Measurements from ENCODE around the gene PRAMEF18. TPM values are rescaled to one million over a fixed set of nuclear protein-coding genes. Genes with fewer than 3 reads are reported as not detected.
"Not testable (repeated sequence)": the region's sequence is repeated elsewhere in the genome, so short reads cannot be mapped to it uniquely, and the experiment has no call there.

PRAMEF18 gene
- total and polyA plus RNA-seq, 2 donors (not counting 1 experiment from before 2014, with no cell fraction given) = not detected

- H4K20me1 ChIP-seq (ENCODE audit: control insufficient read depth, extremely low read depth, insufficient read depth, low read length); H3K9me3 ChIP-seq (ENCODE audit: control insufficient read depth, insufficient read depth, low read depth, low read length); H3K4me3 ChIP-seq (replicated peaks in 1 of 4; ENCODE audit: control extremely low read depth in 1 of 4, insufficient read depth in 1 of 4, low read depth in 3 of 4, low read length in 4 of 4); H3K79me2 ChIP-seq (ENCODE audit: control insufficient read depth, insufficient read depth, low read length); H3K4me1 ChIP-seq (ENCODE audit: control insufficient read depth, extremely low read depth, insufficient read depth, low read length); H3K36me3 ChIP-seq (ENCODE audit: control insufficient read depth, insufficient read depth, low read length); H3K9ac ChIP-seq (ENCODE audit: insufficient read depth, low read length); H3K27me3 ChIP-seq (ENCODE audit: control insufficient read depth, insufficient read depth, low read length); DNase-seq (ENCODE audit: low read depth in 2 of 2); H3K4me2 ChIP-seq (ENCODE audit: extremely low read depth, insufficient read depth, low read length); H3K27ac ChIP-seq (ENCODE audit: insufficient read depth, low read length); H2AFZ ChIP-seq (ENCODE audit: low read length): not testable (repeated sequence)
Observed at GRCh38 chr1:13219203-13219602, 6.8 kb downstream of the PRAMEF18 start.

- not testable (repeated sequence) for H3K27ac ChIP-seq (ENCODE audit: insufficient read depth, low read length); H3K4me2 ChIP-seq (ENCODE audit: extremely low read depth, insufficient read depth, low read length); H2AFZ ChIP-seq (ENCODE audit: low read length); H4K20me1 ChIP-seq (ENCODE audit: control insufficient read depth, extremely low read depth, insufficient read depth, low read length); H3K79me2 ChIP-seq (ENCODE audit: control insufficient read depth, insufficient read depth, low read length); H3K4me1 ChIP-seq (ENCODE audit: control insufficient read depth, extremely low read depth, insufficient read depth, low read length); H3K9ac ChIP-seq (ENCODE audit: insufficient read depth, low read length); H3K4me3 ChIP-seq (replicated peaks in 1 of 4; ENCODE audit: control extremely low read depth in 1 of 4, insufficient read depth in 1 of 4, low read depth in 3 of 4, low read length in 4 of 4); H3K9me3 ChIP-seq (ENCODE audit: control insufficient read depth, insufficient read depth, low read depth, low read length); DNase-seq (ENCODE audit: low read depth in 2 of 2); H3K27me3 ChIP-seq (ENCODE audit: control insufficient read depth, insufficient read depth, low read length); H3K36me3 ChIP-seq (ENCODE audit: control insufficient read depth, insufficient read depth, low read length)
Observed at GRCh38 chr1:13216619-13217018, 9.3 kb downstream of the PRAMEF18 start.

- not testable (repeated sequence) for H3K79me2 ChIP-seq (ENCODE audit: control insufficient read depth, insufficient read depth, low read length); H3K4me3 ChIP-seq (replicated peaks in 1 of 4; ENCODE audit: control extremely low read depth in 1 of 4, insufficient read depth in 1 of 4, low read depth in 3 of 4, low read length in 4 of 4); H3K4me2 ChIP-seq (ENCODE audit: extremely low read depth, insufficient read depth, low read length); H3K4me1 ChIP-seq (ENCODE audit: control insufficient read depth, extremely low read depth, insufficient read depth, low read length); H3K27me3 ChIP-seq (ENCODE audit: control insufficient read depth, insufficient read depth, low read length); DNase-seq (ENCODE audit: low read depth in 2 of 2); H3K36me3 ChIP-seq (ENCODE audit: control insufficient read depth, insufficient read depth, low read length); H3K9ac ChIP-seq (ENCODE audit: insufficient read depth, low read length); H3K9me3 ChIP-seq (ENCODE audit: control insufficient read depth, insufficient read depth, low read depth, low read length); H2AFZ ChIP-seq (ENCODE audit: low read length); H3K27ac ChIP-seq (ENCODE audit: insufficient read depth, low read length); H4K20me1 ChIP-seq (ENCODE audit: control insufficient read depth, extremely low read depth, insufficient read depth, low read length)
Observed at GRCh38 chr1:13208712-13209111, 17.2 kb downstream of the PRAMEF18 start.

- H2AFZ ChIP-seq (ENCODE audit: low read length); H3K36me3 ChIP-seq (ENCODE audit: control insufficient read depth, insufficient read depth, low read length); H3K4me2 ChIP-seq (ENCODE audit: extremely low read depth, insufficient read depth, low read length); H3K79me2 ChIP-seq (ENCODE audit: control insufficient read depth, insufficient read depth, low read length); H3K9me3 ChIP-seq (ENCODE audit: control insufficient read depth, insufficient read depth, low read depth, low read length); H3K27me3 ChIP-seq (ENCODE audit: control insufficient read depth, insufficient read depth, low read length); H3K4me1 ChIP-seq (ENCODE audit: control insufficient read depth, extremely low read depth, insufficient read depth, low read length); DNase-seq (ENCODE audit: low read depth in 2 of 2); H4K20me1 ChIP-seq (ENCODE audit: control insufficient read depth, extremely low read depth, insufficient read depth, low read length); H3K9ac ChIP-seq (ENCODE audit: insufficient read depth, low read length); H3K27ac ChIP-seq (ENCODE audit: insufficient read depth, low read length); H3K4me3 ChIP-seq (replicated peaks in 1 of 4; ENCODE audit: control extremely low read depth in 1 of 4, insufficient read depth in 1 of 4, low read depth in 3 of 4, low read length in 4 of 4): not testable (repeated sequence)
Observed at GRCh38 chr1:13201309-13201708, 24.6 kb downstream of the PRAMEF18 start, which contains the start of gene PRAMEF13. PRAMEF13 (minus strand) TSS chr1:13201409; CDS start chr1:13199589, 1,820 bp downstream.

Other genes starting within 250 kb of the PRAMEF18 start
- gene PRAMEF27, start 169.6 kb downstream of the PRAMEF18 start, total RNA-seq = not detected in 2 replicates
- not detected in 2 replicates for gene PRAMEF27, start 169.6 kb downstream of the PRAMEF18 start, polyA plus RNA-seq
- gene HNRNPCL3, start 165.4 kb downstream of the PRAMEF18 start, total RNA-seq = not detected in 2 replicates
- not detected in 2 replicates for gene HNRNPCL3, start 165.4 kb downstream of the PRAMEF18 start, polyA plus RNA-seq
- not detected in 2 replicates for gene PRAMEF25, start 155.4 kb downstream of the PRAMEF18 start, total RNA-seq
- not detected in 2 replicates for gene PRAMEF25, start 155.4 kb downstream of the PRAMEF18 start, polyA plus RNA-seq
- gene HNRNPCL2, start 109.3 kb downstream of the PRAMEF18 start, total RNA-seq = not detected in 2 replicates
- gene HNRNPCL2, start 109.3 kb downstream of the PRAMEF18 start, polyA plus RNA-seq = not detected in 2 replicates
- gene PRAMEF26, start 70.1 kb downstream of the PRAMEF18 start, total RNA-seq = not detected in 2 replicates
- not detected in 2 replicates for gene PRAMEF26, start 70.1 kb downstream of the PRAMEF18 start, polyA plus RNA-seq
- gene HNRNPCL4, start 60.5 kb downstream of the PRAMEF18 start, total RNA-seq = not detected in 2 replicates
- gene HNRNPCL4, start 60.5 kb downstream of the PRAMEF18 start, polyA plus RNA-seq = not detected in 2 replicates
- gene PRAMEF9, start 54.3 kb downstream of the PRAMEF18 start, total RNA-seq = not detected in 2 replicates
- gene PRAMEF9, start 54.3 kb downstream of the PRAMEF18 start, polyA plus RNA-seq = not detected in 2 replicates
- gene PRAMEF13, start 24.7 kb downstream of the PRAMEF18 start, total RNA-seq = not detected in 2 replicates
- not detected in 2 replicates for gene PRAMEF13, start 24.7 kb downstream of the PRAMEF18 start, polyA plus RNA-seq
- not detected in 2 replicates for gene PRAMEF5, start 28.0 kb upstream of the PRAMEF18 start, total RNA-seq
- not detected in 2 replicates for gene PRAMEF5, start 28.0 kb upstream of the PRAMEF18 start, polyA plus RNA-seq
- gene PRAMEF8, start 59.0 kb upstream of the PRAMEF18 start, total RNA-seq = not detected in 2 replicates
- not detected in 2 replicates for gene PRAMEF8, start 59.0 kb upstream of the PRAMEF18 start, polyA plus RNA-seq
- gene PRAMEF33, start 77.4 kb upstream of the PRAMEF18 start, total RNA-seq = not detected in 2 replicates
- gene PRAMEF33, start 77.4 kb upstream of the PRAMEF18 start, polyA plus RNA-seq = not detected in 2 replicates
- not detected in 2 replicates for gene PRAMEF15, start 89.4 kb upstream of the PRAMEF18 start, total RNA-seq
- gene PRAMEF15, start 89.4 kb upstream of the PRAMEF18 start, polyA plus RNA-seq = not detected in 2 replicates
- gene PRAMEF14, start 121.0 kb upstream of the PRAMEF18 start, total RNA-seq = not detected in 2 replicates
- gene PRAMEF14, start 121.0 kb upstream of the PRAMEF18 start, polyA plus RNA-seq = not detected in 2 replicates
- gene PRAMEF19, start 145.8 kb upstream of the PRAMEF18 start, total RNA-seq = not detected in 2 replicates
- not detected in 2 replicates for gene PRAMEF19, start 145.8 kb upstream of the PRAMEF18 start, polyA plus RNA-seq
- gene PRAMEF17, start 163.5 kb upstream of the PRAMEF18 start, total RNA-seq = not detected in 2 replicates
- gene PRAMEF17, start 163.5 kb upstream of the PRAMEF18 start, polyA plus RNA-seq = not detected in 2 replicates
- not detected in 2 replicates for gene PRAMEF20, start 184.3 kb upstream of the PRAMEF18 start, total RNA-seq
- gene PRAMEF20, start 184.3 kb upstream of the PRAMEF18 start, polyA plus RNA-seq = not detected in 2 replicates